GM06990 (cell line): ENCODE data around the gene TRIB2.

Source experiments
- DNase-seq: peaks from one replicate; pipeline ENCODE4 v3.0.0-alpha.2; 2011; ENCODE audit not compliant: insufficient read length; ENCODE audit errors: extremely low read depth
- H3K27me3 ChIP-seq: replicated peaks from 2 replicates; pipeline ENCODE4 v1.6.0; 2011; ENCODE audit warnings: low read length; ENCODE audit not compliant: control insufficient read depth, insufficient read depth
- H3K36me3 ChIP-seq: 2 replicates; pipeline ENCODE4 v1.5.1; 2011; ENCODE audit warnings: low read length; ENCODE audit not compliant: control insufficient read depth, insufficient read depth
- H3K4me3 ChIP-seq: replicated peaks from 2 replicates; pipeline ENCODE4 v1.5.1; 2011; ENCODE audit warnings: low read depth, mild to moderate bottlenecking, control low read depth, low read length
- CTCF ChIP-seq: IDR thresholded peaks from 2 replicates; pipeline ENCODE4 v1.5.1; 2011; ENCODE audit warnings: low read length, control low read depth, mild to moderate bottlenecking, inconsistent platforms; ENCODE audit not compliant: insufficient read depth, poor library complexity, severe bottlenecking

Gene TRIB2

GRCh38 chr2:12778369-12778768 is 61.6 kb downstream of the TRIB2 start:
- Histone ChIP-seq H3K4me3 (no peak overlapping the region), H3K27me3 (no peaks in the 10 kb centered on the region), H3K36me3 (no peaks in the 10 kb centered on the region)
- TF ChIP-seq CTCF, result no peak
- no peak for DNase-seq

GRCh38 chr2:12778811-12779579 is 62.3 kb downstream of the TRIB2 start:
- Histone ChIP-seq H3K27me3 (no peaks in the 10 kb centered on the region), H3K4me3 (no peak overlapping the region), H3K36me3 (no peaks in the 10 kb centered on the region)
- no peak for TF ChIP-seq CTCF
- no peak for DNase-seq

DNA sequence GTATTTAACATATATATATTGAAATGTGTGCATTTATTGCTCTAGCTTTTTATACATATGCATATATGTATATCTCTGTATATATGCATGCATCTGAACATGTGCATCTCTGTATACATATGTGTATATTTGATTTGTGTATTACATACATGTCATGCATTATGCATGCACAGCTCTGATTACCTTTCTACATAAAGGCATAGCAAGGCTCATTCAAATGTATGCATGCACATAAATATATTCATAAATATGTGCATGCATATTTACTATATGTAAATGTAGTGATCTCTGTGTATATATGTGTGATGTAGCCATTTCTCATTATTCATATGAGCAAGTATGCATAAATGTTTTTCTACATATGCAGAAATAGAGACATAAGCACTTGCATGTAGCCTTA is 64.6 kb downstream of the TRIB2 start:
- DNase-seq, result no peak
- Histone ChIP-seq H3K27me3 (no peaks in the 10 kb centered on the region), H3K4me3 (no peak overlapping the region), H3K36me3 (no peaks in the 10 kb centered on the region)
- no peak for TF ChIP-seq CTCF

DNA sequence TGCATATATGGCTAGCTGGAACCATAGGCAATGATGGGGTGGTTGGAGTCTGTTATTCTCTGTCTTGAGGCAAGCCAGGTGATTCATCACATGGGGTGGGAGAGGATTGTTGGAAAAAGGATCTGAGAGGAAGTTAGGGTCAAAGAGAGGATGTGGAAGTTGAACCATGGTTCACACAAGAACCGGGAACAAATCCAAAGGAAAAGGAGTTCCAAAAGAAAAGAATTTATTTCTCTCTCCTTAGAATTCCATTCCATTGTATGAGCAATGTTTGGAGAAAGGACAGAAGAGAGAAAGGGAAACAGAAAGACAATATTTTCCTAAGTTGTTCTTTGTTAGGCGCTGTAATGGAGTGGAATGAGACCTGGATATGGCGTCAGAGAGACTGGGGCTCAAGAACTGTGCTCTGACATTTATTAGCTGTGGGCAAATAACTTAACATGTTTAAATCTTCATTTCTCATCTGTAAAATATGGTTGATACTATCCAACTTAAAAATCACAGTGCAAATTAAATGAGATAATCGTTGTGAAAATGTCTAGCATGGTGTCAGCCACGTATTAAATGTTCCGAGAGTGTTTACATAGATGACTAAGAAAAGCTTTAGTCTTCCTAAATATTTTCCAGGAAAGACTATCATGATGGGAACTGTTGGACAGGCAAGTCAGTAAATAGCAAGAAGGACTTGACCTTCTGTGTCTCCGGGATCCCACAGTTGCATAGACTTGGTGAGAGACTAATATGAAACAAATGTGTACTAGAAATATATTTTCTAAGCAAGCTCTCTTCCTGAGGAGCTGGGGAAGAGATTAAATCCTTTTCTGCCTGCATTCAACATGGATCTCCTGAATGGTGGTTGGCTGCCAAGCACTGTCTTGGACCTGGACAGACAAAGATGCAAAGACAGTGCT is 71.4 kb downstream of the TRIB2 start:
- no peaks in the 10 kb centered on the region for H3K27me3 ChIP-seq
- no peak for TF ChIP-seq CTCF
- no peaks in the 10 kb centered on the region for H3K36me3 ChIP-seq
- no peak for DNase-seq
- no peak overlapping the region for H3K4me3 ChIP-seq

DNA sequence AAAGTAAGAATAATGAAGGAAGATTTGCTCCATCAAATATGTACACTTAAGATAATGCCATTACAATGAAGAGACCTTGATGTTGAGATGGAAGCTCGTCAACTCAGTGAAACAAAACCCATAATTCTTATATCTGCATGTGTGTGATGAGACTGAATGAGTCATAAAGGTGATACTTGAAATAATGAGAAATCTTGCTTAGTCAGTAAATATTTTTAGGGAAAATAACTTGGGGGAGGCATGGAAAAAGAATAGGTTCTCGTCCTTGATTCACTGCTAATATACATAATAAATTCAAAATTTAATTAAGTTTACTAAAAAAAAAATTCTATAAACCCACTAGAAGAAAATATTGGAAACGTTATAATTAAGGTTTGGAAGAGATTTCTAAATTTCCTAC is 75.2 kb downstream of the TRIB2 start:
- H3K36me3 ChIP-seq, result no peaks in the 10 kb centered on the region
- H3K27me3 ChIP-seq, result no peaks in the 10 kb centered on the region
- DNase-seq, result no peak
- no peak overlapping the region for H3K4me3 ChIP-seq
- TF ChIP-seq CTCF, result no peak
